Stomach smooth muscle (tissue), 2 donors: ENCODE measurements around the gene LINC01488.
A peak's percentile ranks its signal among the peaks of the same experiment; 100 is the strongest.

Experiments
- H3K27ac ChIP-seq: one replicate; pipeline ENCODE4 v1.7.0; 2013; ENCODE audit warnings: mild to moderate bottlenecking, low read length, inconsistent platforms
- H3K27me3 ChIP-seq, 2 donors: one replicate each; pipeline ENCODE4 v1.7.0; 2013; ENCODE audit warnings: low read length in 2 of 2; ENCODE audit not compliant: insufficient read depth in 2 of 2, control insufficient read depth in 1 of 2
- H3K36me3 ChIP-seq, 2 donors: one replicate each; pipeline ENCODE4 v1.7.0; 2013; ENCODE audit warnings: low read length in 2 of 2; ENCODE audit not compliant: control insufficient read depth in 2 of 2, insufficient read depth in 2 of 2
- H3K4me1 ChIP-seq: one replicate; pipeline ENCODE4 v1.7.0; 2013; ENCODE audit warnings: low read length; ENCODE audit not compliant: control insufficient read depth, insufficient read depth
- H3K4me3 ChIP-seq, 2 donors: one replicate each; pipeline ENCODE4 v1.7.0; 2013; ENCODE audit warnings: low read length in 2 of 2
- H3K9ac ChIP-seq, 2 donors: one replicate each; pipeline ENCODE4 v1.7.0; 2013; ENCODE audit warnings: low read length in 2 of 2, mild to moderate bottlenecking in 1 of 2
- H3K9me3 ChIP-seq, 2 donors: one replicate each; pipeline ENCODE4 v1.7.0; 2013; ENCODE audit warnings: low read length in 2 of 2; ENCODE audit not compliant: control insufficient read depth in 2 of 2
- donor health status: healthy.
- donor health status: Pancreatic carcinoma.

LINC01488 gene

GRCh38 chr11:69489746-69490365 is 8.4 kb downstream of the LINC01488 start:
- no peak overlapping the region for H3K4me3 ChIP-seq
- no peaks in the 10 kb centered on the region for H3K36me3 ChIP-seq
- H3K9ac ChIP-seq, result no peak overlapping the region
- H3K27ac ChIP-seq, result no peak overlapping the region
- H3K4me1 ChIP-seq, result peaks cover 22% of the 10 kb centered on the region
- H3K27me3 ChIP-seq, result no peaks in the 10 kb centered on the region
- H3K9me3 ChIP-seq, result no peaks in the 10 kb centered on the region

GRCh38 chr11:69490516-69490915 is 9.1 kb downstream of the LINC01488 start:
- no peak overlapping the region for H3K9ac ChIP-seq
- no peak overlapping the region for H3K4me3 ChIP-seq
- H3K36me3 ChIP-seq, result no peaks in the 10 kb centered on the region
- no peaks in the 10 kb centered on the region for H3K27me3 ChIP-seq
- H3K4me1 ChIP-seq, result peaks cover 22% of the 10 kb centered on the region
- no peak overlapping the region for H3K27ac ChIP-seq
- H3K9me3 ChIP-seq, result no peaks in the 10 kb centered on the region

GRCh38 chr11:69491071-69492031 is 9.9 kb downstream of the LINC01488 start:
- no peak overlapping the region for H3K4me3 ChIP-seq
- H3K9ac ChIP-seq, result no peak overlapping the region
- no peaks in the 10 kb centered on the region for H3K36me3 ChIP-seq
- no peaks in the 10 kb centered on the region for H3K27me3 ChIP-seq
- no peaks in the 10 kb centered on the region for H3K9me3 ChIP-seq
- no peak overlapping the region for H3K27ac ChIP-seq
- peaks cover 26% of the 10 kb centered on the region for H3K4me1 ChIP-seq

- no peak overlapping the region for H3K9ac ChIP-seq
- H3K4me1 ChIP-seq, result peaks cover 29% of the 10 kb centered on the region
- no peaks in the 10 kb centered on the region for H3K27me3 ChIP-seq
These were observed 10.9 kb downstream of the LINC01488 start for GRCh38 chr11:69492201-69492991.

GRCh38 chr11:69493931-69494821 is 12.7 kb downstream of the LINC01488 start:
- Histone ChIP-seq H3K36me3 (no peaks in the 10 kb centered on the region), H3K27me3 (no peaks in the 10 kb centered on the region), H3K9ac (no peak overlapping the region), H3K9me3 (no peaks in the 10 kb centered on the region), H3K4me1 (peaks cover 30% of the 10 kb centered on the region), H3K4me3 (no peak overlapping the region), H3K27ac (no peak overlapping the region)

More at GRCh38 chr11:69492201-69492991, 10.9 kb downstream of the LINC01488 start:
- H3K27ac ChIP-seq, result no peak overlapping the region
- H3K9me3 ChIP-seq, result no peaks in the 10 kb centered on the region
- no peak overlapping the region for H3K4me3 ChIP-seq
- H3K36me3 ChIP-seq, result no peaks in the 10 kb centered on the region

GRCh38 chr11:69494851-69495250 is 13.4 kb downstream of the LINC01488 start:
- Histone ChIP-seq H3K4me3 (no peak overlapping the region), H3K27ac (no peak overlapping the region), H3K9ac (no peak overlapping the region), H3K27me3 (no peaks in the 10 kb centered on the region), H3K4me1 (peaks cover 23% of the 10 kb centered on the region), H3K9me3 (no peaks in the 10 kb centered on the region), H3K36me3 (no peaks in the 10 kb centered on the region)

GRCh38 chr11:69495441-69496201 is 14.2 kb downstream of the LINC01488 start:
- no peaks in the 10 kb centered on the region for H3K27me3 ChIP-seq
- H3K4me1 ChIP-seq, result peaks cover 20% of the 10 kb centered on the region
- no peaks in the 10 kb centered on the region for H3K36me3 ChIP-seq
- H3K4me3 ChIP-seq, result no peak overlapping the region
- no peak overlapping the region for H3K27ac ChIP-seq
- no peak overlapping the region for H3K9ac ChIP-seq
- no peaks in the 10 kb centered on the region for H3K9me3 ChIP-seq

- Histone ChIP-seq H3K27me3 (no peaks in the 10 kb centered on the region), H3K9ac (peak overlapping the region in 1 of 2 donors; percentile 9), H3K4me1 (peaks cover 20% of the 10 kb centered on the region), H3K36me3 (no peaks in the 10 kb centered on the region), H3K9me3 (no peaks in the 10 kb centered on the region), H3K4me3 (no peak overlapping the region), H3K27ac (peak overlapping the region; percentile 67)
These were observed 14.7 kb downstream of the LINC01488 start for GRCh38 chr11:69496202-69496557.

- peak overlapping the region; percentile 67 for H3K27ac ChIP-seq
- no peaks in the 10 kb centered on the region for H3K9me3 ChIP-seq
- peak overlapping the region; percentile 9 to 42 for H3K9ac ChIP-seq
- peak overlapping the region in 1 of 2 donors; percentile 40 for H3K4me3 ChIP-seq
- peaks cover 20% of the 10 kb centered on the region for H3K4me1 ChIP-seq
- no peaks in the 10 kb centered on the region for H3K27me3 ChIP-seq
- no peaks in the 10 kb centered on the region for H3K36me3 ChIP-seq
These were observed 15.3 kb downstream of the LINC01488 start for GRCh38 chr11:69496631-69497220.
